Lung (tissue), 12 donors: ENCODE results near the gene PLPP3. TPM values are rescaled to one million over a fixed set of nuclear protein-coding genes. Genes with fewer than 3 reads are reported as not detected.

Experiments
- ATAC-seq: fragments of 200-7000 bp; cut with Tn5 transposase; one replicate; pipeline ENCODE4 v1.9.1; 2020; ENCODE audit warnings: moderate number of reproducible peaks; ENCODE audit not compliant: insufficient read depth, low FRiP score
- DNase-seq, 3 donors: peaks; one replicate each; pipeline ENCODE4 v3.0.0-alpha.2; 2013 to 2017
- H3K27ac ChIP-seq, 2 donors: one replicate each; pipeline ENCODE4 v1.5.1; 2013; ENCODE audit warnings: mild to moderate bottlenecking in 2 of 2, moderate library complexity in 2 of 2, control low read depth in 1 of 2, inconsistent platforms in 1 of 2, low read depth in 1 of 2, low read length in 1 of 2
- H3K27me3 ChIP-seq, 3 donors: one replicate each; pipeline ENCODE4 v1.5.1; 2013; ENCODE audit warnings: low read length in 2 of 3; ENCODE audit not compliant: control insufficient read depth in 3 of 3, insufficient read depth in 3 of 3
- H3K36me3 ChIP-seq, 4 donors: one replicate each; pipeline ENCODE4 v1.5.1; 2013; ENCODE audit warnings: low read length in 4 of 4, mild to moderate bottlenecking in 1 of 4, moderate library complexity in 1 of 4; ENCODE audit not compliant: control insufficient read depth in 4 of 4, insufficient read depth in 4 of 4
- H3K4me1 ChIP-seq, 5 donors: one replicate each; pipeline ENCODE4 v1.5.1; 2013; ENCODE audit warnings: low read length in 5 of 5, mild to moderate bottlenecking in 2 of 5, moderate library complexity in 1 of 5; ENCODE audit not compliant: control insufficient read depth in 5 of 5, insufficient read depth in 5 of 5
- H3K4me3 ChIP-seq: one replicate; pipeline ENCODE4 v1.5.1; 2013; ENCODE audit warnings: mild to moderate bottlenecking, control low read depth, moderate library complexity
- H3K9ac ChIP-seq, 2 donors: one replicate each; pipeline ENCODE4 v1.5.1; 2013; ENCODE audit warnings: low read length in 2 of 2, control low read depth in 1 of 2; ENCODE audit not compliant: insufficient read depth in 1 of 2
- H3K9me3 ChIP-seq, 4 donors: one replicate each; pipeline ENCODE4 v1.5.1; 2013; ENCODE audit warnings: low read length in 3 of 4, mild to moderate bottlenecking in 1 of 4, moderate library complexity in 1 of 4; ENCODE audit not compliant: control insufficient read depth in 4 of 4, insufficient read depth in 3 of 4
- CTCF ChIP-seq: IDR thresholded peaks from 2 replicates; pipeline ENCODE4 v1.5.1; 2012; ENCODE audit warnings: mild to moderate bottlenecking; ENCODE audit errors: control extremely low read depth, extremely low read depth
- WGBS, 2 donors: extraction: QIAGEN DNeasy Blood & Tissue Kit; methylation state at CpG; one replicate each; pipeline ENCODE4 v1.1.7; 2013; 5-methylcytosine and 5-hydroxymethylcytosine counted together
- polyA plus RNA-seq, 2 donors: library from polyadenylated mRNA; stranded (reverse); fragments of 200-250 nt; gene quantifications; one replicate each; pipeline ENCODE4 v1.2.1, GENCODE V29; 2013
- total RNA-seq, 2 donors: library from RNA; depleted of rRNA in 1 of 2; stranded (reverse); fragments of >200 nt in 1 of 2; gene quantifications; one replicate each; pipeline ENCODE4 v1.2.1, GENCODE V29; 2014 to 2021
- donor health status: control.
- donor health status: control.
- donor health status: Bipolar disorder and iron deficiency.
- donor health status: healthy.
- donor health status: DM: yes; HTN: yes; CAD: no.

Gene PLPP3
- total and polyA plus RNA-seq, 4 donors, result 8.6 to 121 (median 112) TPM

GRCh38 chr1:56562891-56563452 lies 16.4 kb downstream of the PLPP3 start:
- 82 to 96% methylated on average over 2 of the region's 2 CpGs for WGBS, 2 donors
- ATAC-seq (no peak), DNase-seq (no peak)
- no peak overlapping the region for H3K4me3 ChIP-seq
- peak overlapping the region in 1 of 2 donors; percentile 41 for H3K27ac ChIP-seq
- H3K9ac ChIP-seq, result no peak overlapping the region
- H3K27me3 ChIP-seq, result no peaks in the 10 kb centered on the region
- no peak for TF ChIP-seq CTCF
- H3K4me1 ChIP-seq, result peaks cover 3 to 62% (median 18%) of the 10 kb centered on the region in 5 donors
- peaks cover 0 to 10% (median 0%) of the 10 kb centered on the region in 4 donors for H3K36me3 ChIP-seq
- no peaks in the 10 kb centered on the region for H3K9me3 ChIP-seq

- Histone ChIP-seq H3K4me3 (no peak overlapping the region), H3K27me3 (no peaks in the 10 kb centered on the region), H3K36me3 (peaks cover 0 to 10% (median 0%) of the 10 kb centered on the region in 4 donors), H3K4me1 (peaks cover 3 to 64% (median 18%) of the 10 kb centered on the region in 5 donors), H3K9me3 (no peaks in the 10 kb centered on the region), H3K27ac (peak overlapping the region in 1 of 2 donors; percentile 60), H3K9ac (no peak overlapping the region)
- ATAC-seq (no peak), DNase-seq (no peak)
- no peak for TF ChIP-seq CTCF
- WGBS, 2 donors, result 70 to 81% methylated on average over 8 of the region's 8 CpGs
These were observed 17.9 kb downstream of the PLPP3 start for GRCh38 chr1:56561227-56562019.

- H3K36me3 ChIP-seq, result peaks cover 0 to 4% (median 0%) of the 10 kb centered on the region in 4 donors
- ATAC-seq, result no peak
- H3K4me3 ChIP-seq, result no peak overlapping the region
- WGBS, 2 donors, result 51 to 82% methylated on average over 7 of the region's 7 CpGs
- peaks cover 0 to 2% (median 0%) of the 10 kb centered on the region in 4 donors for H3K9me3 ChIP-seq
- TF ChIP-seq CTCF, result no peak
- peaks cover 0 to 48% (median 5%) of the 10 kb centered on the region in 5 donors for H3K4me1 ChIP-seq
- no peaks in the 10 kb centered on the region for H3K27me3 ChIP-seq
- no peak for DNase-seq
- no peak overlapping the region for H3K27ac ChIP-seq
- H3K9ac ChIP-seq, result no peak overlapping the region
These were observed 21.6 kb downstream of the PLPP3 start for GRCh38 chr1:56557746-56558145.
